ENCODE data around the gene EPM2A.

Gene EPM2A

GRCh38 chr6:145620088-145620487 lies 115.2 kb downstream of the EPM2A start:
- TF ChIP-seq CTCF (conservative IDR thresholded peaks at IDR 0.05) (no peak), ZFX (IDR thresholded peaks at IDR 0.05) (no peak)
- H3K27ac ChIP-seq, result no peak overlapping the region

GRCh38 chr6:145609521-145609920 lies 125.8 kb downstream of the EPM2A start:
- no peak overlapping the region for H3K27ac ChIP-seq
- TF ChIP-seq ZFX (IDR thresholded peaks at IDR 0.05) (no peak), CTCF (conservative IDR thresholded peaks at IDR 0.05) (no peak)

- no peak overlapping the region for H3K27ac ChIP-seq
- TF ChIP-seq CTCF (conservative IDR thresholded peaks at IDR 0.05), result no peak
- TF ChIP-seq ZFX (IDR thresholded peaks at IDR 0.05), result no peak
Observed at GRCh38 chr6:145608850-145609249, 126.5 kb downstream of the EPM2A start.

GRCh38 chr6:145603991-145604390 lies 131.3 kb downstream of the EPM2A start:
- no peak for TF ChIP-seq CTCF (conservative IDR thresholded peaks at IDR 0.05)
- TF ChIP-seq ZFX (IDR thresholded peaks at IDR 0.05), result no peak

GRCh38 chr6:145603424-145603833 lies 131.9 kb downstream of the EPM2A start:
- TF ChIP-seq CTCF (conservative IDR thresholded peaks at IDR 0.05) (no peak), ZFX (IDR thresholded peaks at IDR 0.05) (no peak)
- H3K27ac ChIP-seq, result no peak overlapping the region

More at GRCh38 chr6:145603991-145604390, 131.3 kb downstream of the EPM2A start:
- no peak overlapping the region for H3K27ac ChIP-seq

- H3K27ac ChIP-seq, result no peak overlapping the region
- TF ChIP-seq ZFX (IDR thresholded peaks at IDR 0.05) (no peak), CTCF (conservative IDR thresholded peaks at IDR 0.05) (no peak)
Observed at GRCh38 chr6:145602726-145603326, 132.5 kb downstream of the EPM2A start.

- TF ChIP-seq ZFX (IDR thresholded peaks at IDR 0.05) (no peak), CTCF (conservative IDR thresholded peaks at IDR 0.05) (no peak)
- H3K27ac ChIP-seq, result no peak overlapping the region
Observed at GRCh38 chr6:145601397-145601796, 133.9 kb downstream of the EPM2A start.

Data from C4-2B (cell line).